Measurements from ENCODE around the gene PCDHA3. TPM values are rescaled to one million over a fixed set of nuclear protein-coding genes. Genes with fewer than 3 reads are reported as not detected.
"Not testable (repeated sequence)": the region's sequence is repeated elsewhere in the genome, so short reads cannot be mapped to it uniquely, and the experiment has no call there.

Gene PCDHA3
- polyA plus RNA-seq, 3 donors = not detected

DNA sequence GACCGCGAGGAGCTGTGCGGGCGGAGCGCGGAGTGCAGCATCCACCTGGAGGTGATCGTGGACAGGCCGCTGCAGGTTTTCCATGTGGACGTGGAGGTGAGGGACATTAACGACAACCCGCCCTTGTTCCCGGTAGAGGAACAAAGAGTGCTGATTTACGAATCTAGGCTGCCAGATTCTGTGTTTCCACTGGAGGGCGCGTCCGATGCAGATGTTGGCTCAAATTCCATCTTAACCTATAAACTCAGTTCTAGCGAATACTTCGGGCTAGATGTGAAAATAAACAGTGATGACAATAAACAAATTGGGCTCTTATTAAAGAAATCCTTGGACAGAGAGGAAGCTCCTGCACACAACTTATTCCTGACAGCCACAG lies 27.5 kb downstream of the PCDHA3 start:
- peaks cover 35 to 67% of the 10 kb centered on the region in 2 donors for H3K9me3 ChIP-seq (replicated peaks in 1 of 2; ENCODE audit: control insufficient read depth in 1 of 2, insufficient read depth in 1 of 2, low read length in 2 of 2)
- H3K27ac ChIP-seq (ENCODE audit: low read depth in 1 of 2, low read length in 2 of 2) = no peak overlapping the region
- H3K79me2 ChIP-seq (ENCODE audit: insufficient read depth, low read length) = no peaks in the 10 kb centered on the region
- TF ChIP-seq, protein P1, sequence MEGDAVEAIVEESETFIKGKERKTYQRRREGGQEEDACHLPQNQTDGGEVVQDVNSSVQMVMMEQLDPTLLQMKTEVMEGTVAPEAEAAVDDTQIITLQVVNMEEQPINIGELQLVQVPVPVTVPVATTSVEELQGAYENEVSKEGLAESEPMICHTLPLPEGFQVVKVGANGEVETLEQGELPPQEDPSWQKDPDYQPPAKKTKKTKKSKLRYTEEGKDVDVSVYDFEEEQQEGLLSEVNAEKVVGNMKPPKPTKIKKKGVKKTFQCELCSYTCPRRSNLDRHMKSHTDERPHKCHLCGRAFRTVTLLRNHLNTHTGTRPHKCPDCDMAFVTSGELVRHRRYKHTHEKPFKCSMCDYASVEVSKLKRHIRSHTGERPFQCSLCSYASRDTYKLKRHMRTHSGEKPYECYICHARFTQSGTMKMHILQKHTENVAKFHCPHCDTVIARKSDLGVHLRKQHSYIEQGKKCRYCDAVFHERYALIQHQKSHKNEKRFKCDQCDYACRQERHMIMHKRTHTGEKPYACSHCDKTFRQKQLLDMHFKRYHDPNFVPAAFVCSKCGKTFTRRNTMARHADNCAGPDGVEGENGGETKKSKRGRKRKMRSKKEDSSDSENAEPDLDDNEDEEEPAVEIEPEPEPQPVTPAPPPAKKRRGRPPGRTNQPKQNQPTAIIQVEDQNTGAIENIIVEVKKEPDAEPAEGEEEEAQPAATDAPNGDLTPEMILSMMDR (IDR thresholded peaks at IDR 0.05) = no peak
- no peaks in the 10 kb centered on the region for H3K4me1 Mint-ChIP-seq
- peak overlapping the region in 1 of 2 donors; percentile 66 for H3K4me3 Mint-ChIP-seq
- no peak for DNase-seq
- 45% methylated on average over 6 of the region's 18 CpGs for WGBS (ENCODE audit: insufficient coverage)
- peaks cover 32 to 55% (median 48%) of the 10 kb centered on the region in 7 donors for H3K9me3 Mint-ChIP-seq
- peaks cover 0 to 24% of the 10 kb centered on the region in 2 donors for H3K27me3 ChIP-seq (ENCODE audit: control insufficient read depth in 2 of 2, insufficient read depth in 2 of 2, low read length in 2 of 2)
- H3K9ac ChIP-seq (ENCODE audit: insufficient read depth, low read length, poor library complexity, severe bottlenecking) = no peak overlapping the region
- H4K20me1 ChIP-seq (ENCODE audit: insufficient read depth, low read length) = no peaks in the 10 kb centered on the region
- no peak overlapping the region for H2AFZ ChIP-seq (ENCODE audit: insufficient read depth, low read depth, low read length, poor library complexity, severe bottlenecking)
- H3K4me1 ChIP-seq (ENCODE audit: control insufficient read depth in 1 of 2, insufficient read depth in 2 of 2, low read length in 2 of 2) = no peaks in the 10 kb centered on the region
- intact Hi-C loops (cut with micrococcal nuclease) = loop anchor here in 1 of 2 donors (10.0 kb wide), 1 partner anchor 46 kb away; the partner anchor contains the start of gene PCDHA12
- H3K27me3 Mint-ChIP-seq (ENCODE audit: low read depth in 3 of 3) = peaks cover 22 to 46% (median 22%) of the 10 kb centered on the region in 3 donors
- H3K36me3 ChIP-seq (replicated peaks in 1 of 2; ENCODE audit: control insufficient read depth in 1 of 2, insufficient read depth in 2 of 2, low read length in 2 of 2) = no peaks in the 10 kb centered on the region
- no peak overlapping the region for H3K4me2 ChIP-seq (replicated peaks; ENCODE audit: extremely low read depth, low read length, poor library complexity, severe bottlenecking)
- H3K36me3 Mint-ChIP-seq = peaks cover 0 to 2% of the 10 kb centered on the region in 2 donors
- H3K27ac Mint-ChIP-seq = no peak overlapping the region
- H3K4me3 ChIP-seq (replicated peaks in 1 of 3; ENCODE audit: low read depth in 2 of 3, low read length in 3 of 3) = no peak overlapping the region

DNA sequence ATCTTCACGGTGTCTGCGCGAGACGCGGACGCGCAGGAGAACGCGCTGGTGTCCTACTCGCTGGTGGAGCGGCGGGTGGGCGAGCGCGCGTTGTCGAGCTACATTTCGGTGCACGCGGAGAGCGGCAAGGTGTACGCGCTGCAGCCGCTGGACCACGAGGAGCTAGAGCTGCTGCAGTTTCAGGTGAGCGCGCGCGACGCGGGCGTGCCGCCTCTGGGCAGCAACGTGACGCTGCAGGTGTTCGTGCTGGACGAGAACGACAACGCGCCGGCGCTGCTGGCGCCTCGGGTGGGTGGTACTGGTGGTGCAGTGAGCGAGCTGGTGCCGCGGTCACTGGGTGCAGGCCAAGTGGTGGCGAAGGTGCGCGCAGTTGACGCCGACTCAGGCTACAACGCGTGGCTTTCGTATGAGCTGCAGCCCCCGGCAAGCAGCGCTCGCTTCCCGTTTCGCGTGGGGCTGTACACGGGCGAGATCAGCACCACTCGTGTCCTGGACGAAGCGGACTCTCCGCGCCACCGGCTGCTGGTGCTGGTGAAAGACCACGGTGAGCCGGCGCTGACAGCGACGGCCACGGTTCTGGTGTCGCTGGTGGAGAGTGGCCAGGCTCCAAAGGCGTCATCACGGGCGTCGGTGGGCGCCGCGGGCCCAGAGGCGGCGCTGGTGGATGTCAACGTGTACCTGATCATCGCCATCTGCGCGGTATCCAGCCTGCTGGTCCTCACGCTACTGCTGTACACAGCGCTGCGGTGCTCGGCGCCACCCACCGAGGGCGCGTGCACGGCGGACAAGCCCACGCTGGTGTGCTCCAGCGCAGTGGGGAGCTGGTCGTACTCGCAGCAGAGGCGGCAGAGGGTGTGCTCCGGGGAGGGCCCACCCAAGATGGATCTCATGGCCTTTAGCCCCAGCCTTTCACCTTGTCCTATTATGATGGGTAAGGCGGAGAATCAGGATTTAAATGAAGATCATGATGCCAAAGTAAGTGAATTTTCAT lies 28.9 kb downstream of the PCDHA3 start:
- intact Hi-C loops (cut with micrococcal nuclease) = loop anchor here in 1 of 2 donors (10.0 kb wide), 1 partner anchor 45 kb away; the partner anchor contains the start of gene PCDHA12
- H3K4me1 Mint-ChIP-seq; H3K4me2 ChIP-seq (replicated peaks; ENCODE audit: extremely low read depth, low read length, poor library complexity, severe bottlenecking); H3K27ac ChIP-seq (ENCODE audit: low read depth in 1 of 2, low read length in 2 of 2); H3K9ac ChIP-seq (ENCODE audit: insufficient read depth, low read length, poor library complexity, severe bottlenecking); H3K36me3 ChIP-seq (replicated peaks in 1 of 2; ENCODE audit: control insufficient read depth in 1 of 2, insufficient read depth in 2 of 2, low read length in 2 of 2); H3K4me3 Mint-ChIP-seq; H3K79me2 ChIP-seq (ENCODE audit: insufficient read depth, low read length); H3K36me3 Mint-ChIP-seq; H4K20me1 ChIP-seq (ENCODE audit: insufficient read depth, low read length); DNase-seq; H3K27ac Mint-ChIP-seq; H2AFZ ChIP-seq (ENCODE audit: insufficient read depth, low read depth, low read length, poor library complexity, severe bottlenecking); H3K4me1 ChIP-seq (ENCODE audit: control insufficient read depth in 1 of 2, insufficient read depth in 2 of 2, low read length in 2 of 2); H3K4me3 ChIP-seq (replicated peaks in 1 of 3; ENCODE audit: low read depth in 2 of 3, low read length in 3 of 3): not testable (repeated sequence)
- 50% methylated on average over 90 of the region's 106 CpGs for WGBS (ENCODE audit: insufficient coverage)
- peaks cover 32 to 69% of the 10 kb centered on the region in 2 donors for H3K9me3 ChIP-seq (replicated peaks in 1 of 2; ENCODE audit: control insufficient read depth in 1 of 2, insufficient read depth in 1 of 2, low read length in 2 of 2)
- peaks cover 32 to 61% (median 50%) of the 10 kb centered on the region in 7 donors for H3K9me3 Mint-ChIP-seq
- peaks cover 0 to 29% of the 10 kb centered on the region in 2 donors for H3K27me3 ChIP-seq (ENCODE audit: control insufficient read depth in 2 of 2, insufficient read depth in 2 of 2, low read length in 2 of 2)
- peaks cover 25 to 51% (median 25%) of the 10 kb centered on the region in 3 donors for H3K27me3 Mint-ChIP-seq (ENCODE audit: low read depth in 3 of 3)
